OCI-LY7 (cell line): ENCODE results near the gene ZNF516. TPM values are rescaled to one million over a fixed set of nuclear protein-coding genes. Genes with fewer than 3 reads are reported as not detected.

Source experiments
- BruUV-seq: library from RNA; stranded (reverse); fragments of 400-500 nt; replicated peaks from 2 replicates; lab custom pipeline; 2021; lab: Mats Ljungman, UMichigan
- CTCF ChIA-PET: fragments of 300-600 bp; sonication (Branson Sonifier 250); formaldehyde crosslinking; loops from one replicate; lab custom pipeline; 2022; ENCODE audit warnings: antibody characterized with exemption; ENCODE audit not compliant: unreplicated experiment; lab: Charles Lee
- POLR2A ChIA-PET: fragments of 300-600 bp; sonication (Branson Sonifier 250); formaldehyde crosslinking; loops from one replicate; lab custom pipeline; 2022; ENCODE audit warnings: antibody characterized with exemption; lab: Charles Lee
- DNase-seq: peaks from one replicate; pipeline ENCODE4 v3.0.0-alpha.2; 2015; ENCODE audit warnings: low spot score
- H2AFZ ChIP-seq: fragments of 200-600 bp; sonication (generic), shearing (Covaris generic); 2 replicates; pipeline ENCODE4 v1.6.1; 2014; ENCODE audit warnings: mild to moderate bottlenecking, antibody characterized with exemption, low read length, moderate library complexity
- H3K27ac ChIP-seq: fragments of 200-600 bp; sonication (generic); 2 replicates; pipeline ENCODE4 v1.5.1; 2014; ENCODE audit warnings: mixed run types, low read depth, mild to moderate bottlenecking, moderate library complexity, low read length, inconsistent platforms; ENCODE audit not compliant: poor library complexity, severe bottlenecking
- H3K36me3 ChIP-seq: fragments of 200-600 bp; sonication (generic); 2 replicates; pipeline ENCODE4 v1.6.1; 2014; ENCODE audit warnings: mild to moderate bottlenecking, antibody characterized with exemption, low read length, moderate library complexity, mixed read lengths; ENCODE audit not compliant: insufficient read depth
- H3K4me1 ChIP-seq: fragments of 200-600 bp; sonication (generic); 2 replicates; pipeline ENCODE4 v1.5.1; 2014; ENCODE audit warnings: mild to moderate bottlenecking, low read length; ENCODE audit not compliant: insufficient read depth, poor library complexity, severe bottlenecking
- H3K4me2 ChIP-seq: fragments of 200-600 bp; sonication (generic); 2 replicates; pipeline ENCODE4 v1.6.1; 2014; ENCODE audit warnings: mild to moderate bottlenecking, low read length
- H3K4me3 ChIP-seq: fragments of 200-600 bp; sonication (generic); 2 replicates; pipeline ENCODE4 v1.5.1; 2014; ENCODE audit warnings: mild to moderate bottlenecking, low read depth, low read length; ENCODE audit not compliant: poor library complexity, severe bottlenecking
- H3K79me2 ChIP-seq: fragments of 200-600 bp; sonication (generic); 2 replicates; pipeline ENCODE4 v1.6.1; 2016; ENCODE audit warnings: low read depth, mild to moderate bottlenecking, low read length, moderate library complexity, mixed read lengths; ENCODE audit not compliant: insufficient read depth
- H3K9me2 ChIP-seq: fragments of 200-600 bp; sonication (generic); 2 replicates; pipeline ENCODE4 v1.6.1; 2016; ENCODE audit warnings: mild to moderate bottlenecking, low read length, mixed read lengths; ENCODE audit not compliant: insufficient read depth
- H3K9me3 ChIP-seq: fragments of 200-600 bp; sonication (generic); 2 replicates; pipeline ENCODE4 v1.6.1; 2014; ENCODE audit warnings: mild to moderate bottlenecking, mixed run types, low read length, mixed read lengths
- H4K20me1 ChIP-seq: fragments of 200-600 bp; sonication (generic); 2 replicates; pipeline ENCODE4 v1.6.1; 2014; ENCODE audit warnings: mild to moderate bottlenecking, antibody characterized with exemption, low read length, moderate library complexity, mixed read lengths; ENCODE audit not compliant: insufficient read depth
- CTCF ChIP-seq: fragments of 200-600 bp; sonication (generic); conservative IDR thresholded peaks from 2 replicates; pipeline ENCODE4 v1.5.1; 2014; ENCODE audit warnings: mild to moderate bottlenecking, antibody characterized with exemption, low read length, moderate library complexity, mixed read lengths
- EZH2phosphoT487 ChIP-seq: fragments of 200-600 bp; sonication (generic); IDR thresholded peaks from 2 replicates; pipeline ENCODE4 v1.6.1; 2018; ENCODE audit warnings: low read depth, borderline replicate concordance, mild to moderate bottlenecking, mixed run types, antibody characterized with exemption, low read length, moderate library complexity, mixed read lengths
- intact Hi-C: fragments of 100-400 bp; cut with micrococcal nuclease; formaldehyde crosslinking; loops from one replicate; pipeline ENCODE4 v1.10.0; 2022; ENCODE audit not compliant: unreplicated experiment
- total RNA-seq, 2 experiments: library from RNA; depleted of rRNA in 1 of 2; stranded (reverse); fragments of >200 nt in 1 of 2; shearing (Covaris generic) in 1 of 2; gene quantifications; 2 replicates each; pipeline ENCODE4 v1.2.3, GENCODE V29; 2014 to 2022

The ZNF516 gene
- total RNA-seq, 2 experiments from 2014 or later, result 16.2 to 32.3 TPM

- DNase-seq, result no peak
- BruUV-seq, result no TSS peak
- no peaks in the 10 kb centered on the region for H3K4me1 ChIP-seq
These were observed 49.3 kb downstream of the ZNF516 start for GRCh38 chr18:76445741-76446232.

GRCh38 chr18:76445275-76445674 is 49.8 kb downstream of the ZNF516 start:
- CTCF ChIA-PET, result no interaction called here
- intact Hi-C loops, result no loop called here
- H4K20me1 ChIP-seq, result no peaks in the 10 kb centered on the region; the same call in 1 of the 2 replicates

More at GRCh38 chr18:76445741-76446232, 49.3 kb downstream of the ZNF516 start:
- Histone ChIP-seq H2AFZ (no peak overlapping the region), H3K79me2 (peaks cover 52% of the 10 kb centered on the region), H4K20me1 (no peaks in the 10 kb centered on the region; the same call in 1 of the 2 replicates), H3K27ac (no peak overlapping the region), H3K4me2 (no peak overlapping the region), H3K4me3 (no peak overlapping the region), H3K36me3 (peaks cover 6% of the 10 kb centered on the region), H3K9me3 (no peaks in the 10 kb centered on the region), H3K9me2 (no peaks in the 10 kb centered on the region)
- TF ChIP-seq EZH2phosphoT487 (no peak), CTCF (no peak)
- CTCF ChIA-PET, result no interaction called here
- POLR2A ChIA-PET, result interaction anchor here (1.1 kb wide), 1 partner anchor 9 kb away, joined by 3 read pairs; no protein-coding TSS in a partner anchor
- intact Hi-C loops, result no loop called here

More at GRCh38 chr18:76445275-76445674, 49.8 kb downstream of the ZNF516 start:
- H3K27ac ChIP-seq, result no peak overlapping the region
- BruUV-seq, result no TSS peak
- no peak overlapping the region for H3K4me2 ChIP-seq
- H3K9me3 ChIP-seq, result no peaks in the 10 kb centered on the region
- no peaks in the 10 kb centered on the region for H3K4me1 ChIP-seq
- POLR2A ChIA-PET, result no interaction called here
- H3K79me2 ChIP-seq, result peaks cover 47% of the 10 kb centered on the region
- TF ChIP-seq CTCF, result no peak
- no peak for TF ChIP-seq EZH2phosphoT487
- no peaks in the 10 kb centered on the region for H3K9me2 ChIP-seq
- no peak overlapping the region for H2AFZ ChIP-seq
- H3K36me3 ChIP-seq, result peaks cover 9% of the 10 kb centered on the region
- no peak overlapping the region for H3K4me3 ChIP-seq
- no peak for DNase-seq
